Measurements from ENCODE around the gene GAS1.

The GAS1 gene

DNA sequence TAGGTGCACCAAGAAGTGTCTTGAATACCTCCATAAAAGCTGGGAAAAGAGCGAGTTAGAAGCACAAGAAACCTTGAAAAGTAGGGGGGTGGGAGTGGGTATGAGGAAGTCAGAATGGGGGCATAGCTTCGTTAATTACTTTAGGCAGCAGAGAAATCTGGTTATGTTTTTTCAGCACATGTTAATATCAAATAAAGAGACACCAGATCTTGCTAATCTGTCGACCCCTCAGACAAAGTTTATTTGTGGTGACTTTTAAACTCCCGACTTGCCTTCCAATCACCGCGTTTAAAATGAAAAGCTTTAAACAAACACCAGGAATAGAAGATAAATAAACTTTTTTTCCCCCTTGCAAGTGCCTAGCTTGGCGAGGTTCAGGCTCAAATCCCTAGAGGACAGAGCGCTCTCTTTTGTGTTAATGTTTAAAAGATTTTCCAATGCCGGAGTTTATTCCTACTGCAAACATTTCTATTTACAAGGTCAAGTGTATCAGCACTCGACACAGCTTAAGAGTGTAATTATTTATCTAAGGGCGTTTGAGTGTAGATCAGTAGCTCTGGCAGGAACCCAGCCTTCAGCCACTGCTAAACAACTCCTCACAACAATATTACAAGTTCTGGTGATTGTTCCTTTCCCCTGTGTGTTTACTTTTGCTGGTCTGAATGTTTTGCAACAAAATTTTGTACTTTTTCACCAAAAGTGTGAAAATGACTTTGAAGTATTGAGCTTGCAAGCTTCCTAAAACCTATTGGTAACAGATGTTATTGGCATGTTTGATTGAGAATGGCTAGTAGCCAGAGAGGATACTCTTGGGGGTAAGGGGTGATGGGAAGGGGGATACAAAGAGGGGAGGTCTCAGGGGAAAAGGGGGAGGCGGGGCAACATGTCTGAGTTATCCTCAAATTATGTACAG lies 3.8 kb downstream of the GAS1 start:
- peak overlapping the region; percentile 90 for H3K4me3 ChIP-seq (replicated peaks; ENCODE audit: low read depth, low read length)
- DNase-seq (ENCODE audit: low read depth): peak; percentile 78

DNA sequence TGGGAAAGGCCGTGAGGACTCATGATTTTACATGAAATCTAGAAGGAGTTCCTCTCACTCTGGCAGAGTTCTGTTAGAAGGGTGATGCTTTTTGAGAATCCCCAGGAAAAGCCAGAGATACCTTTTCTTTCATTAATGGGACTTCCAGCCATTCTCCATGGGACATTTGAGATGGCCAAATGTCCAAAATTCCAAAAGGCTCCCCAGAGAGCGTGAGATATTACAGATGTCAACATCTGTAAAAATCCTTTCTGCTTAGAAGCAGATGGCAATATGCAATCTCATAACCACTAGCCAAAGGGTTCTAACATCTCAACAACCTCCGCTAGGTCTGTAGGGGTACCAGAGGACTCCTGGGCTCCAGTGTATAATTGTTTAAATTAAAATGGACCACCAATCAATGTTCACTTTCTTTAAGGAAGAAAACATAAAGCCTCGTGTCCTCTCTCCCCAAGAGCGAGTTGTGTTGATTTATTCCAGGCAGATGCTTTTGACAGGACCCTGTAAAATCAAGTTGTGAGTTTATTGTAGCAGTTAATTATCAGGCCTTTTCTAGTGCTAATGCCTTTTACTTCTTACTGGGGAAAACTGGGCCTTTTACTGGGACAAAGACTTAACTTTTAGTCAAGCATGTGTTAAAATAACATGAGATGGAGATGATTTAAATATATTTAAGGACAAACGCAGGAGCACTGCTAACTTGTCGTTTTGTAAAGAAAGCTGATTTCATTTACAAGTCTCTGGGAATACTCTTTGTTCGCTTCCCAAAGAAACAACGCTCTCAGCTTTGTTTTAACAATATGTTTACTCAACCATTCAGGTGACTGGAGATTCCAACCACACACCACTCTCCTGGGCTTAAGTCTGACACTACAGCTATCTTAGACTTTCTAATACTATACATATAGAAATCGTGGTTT lies 4.8 kb downstream of the GAS1 start:
- H3K4me3 ChIP-seq (replicated peaks; ENCODE audit: low read depth, low read length): no peak overlapping the region
- TF ChIP-seq, protein P1, sequence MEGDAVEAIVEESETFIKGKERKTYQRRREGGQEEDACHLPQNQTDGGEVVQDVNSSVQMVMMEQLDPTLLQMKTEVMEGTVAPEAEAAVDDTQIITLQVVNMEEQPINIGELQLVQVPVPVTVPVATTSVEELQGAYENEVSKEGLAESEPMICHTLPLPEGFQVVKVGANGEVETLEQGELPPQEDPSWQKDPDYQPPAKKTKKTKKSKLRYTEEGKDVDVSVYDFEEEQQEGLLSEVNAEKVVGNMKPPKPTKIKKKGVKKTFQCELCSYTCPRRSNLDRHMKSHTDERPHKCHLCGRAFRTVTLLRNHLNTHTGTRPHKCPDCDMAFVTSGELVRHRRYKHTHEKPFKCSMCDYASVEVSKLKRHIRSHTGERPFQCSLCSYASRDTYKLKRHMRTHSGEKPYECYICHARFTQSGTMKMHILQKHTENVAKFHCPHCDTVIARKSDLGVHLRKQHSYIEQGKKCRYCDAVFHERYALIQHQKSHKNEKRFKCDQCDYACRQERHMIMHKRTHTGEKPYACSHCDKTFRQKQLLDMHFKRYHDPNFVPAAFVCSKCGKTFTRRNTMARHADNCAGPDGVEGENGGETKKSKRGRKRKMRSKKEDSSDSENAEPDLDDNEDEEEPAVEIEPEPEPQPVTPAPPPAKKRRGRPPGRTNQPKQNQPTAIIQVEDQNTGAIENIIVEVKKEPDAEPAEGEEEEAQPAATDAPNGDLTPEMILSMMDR (IDR thresholded peaks at IDR 0.05; ENCODE audit: low read length, missing control alignments): no peak
- DNase-seq (ENCODE audit: low read depth): peak; percentile 20

More for the DNA sequence above, 3.8 kb downstream of the GAS1 start:
- TF ChIP-seq, protein P1 (IDR thresholded peaks at IDR 0.05; ENCODE audit: low read length, missing control alignments): no peak

DNA sequence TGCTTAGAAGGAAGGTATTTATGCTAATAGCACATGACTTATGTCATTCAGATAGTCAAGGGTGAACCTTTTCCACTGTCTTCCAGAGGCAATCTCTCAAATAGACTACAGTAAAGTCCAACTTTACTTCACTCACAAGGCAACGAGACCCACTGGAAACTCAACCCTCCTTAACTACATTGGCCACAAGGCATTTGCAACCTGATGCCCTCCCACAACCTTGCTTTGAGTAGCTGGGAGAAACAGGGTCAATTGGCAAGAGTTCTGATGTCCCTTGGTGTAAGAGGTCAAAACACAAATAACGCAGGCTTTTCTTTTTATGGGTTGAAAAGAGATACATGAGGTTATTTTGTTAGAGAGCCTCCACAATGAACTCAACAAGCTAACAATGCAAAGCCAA lies 6.1 kb downstream of the GAS1 start:
- DNase-seq (ENCODE audit: low read depth): no peak
- TF ChIP-seq, protein P1 (IDR thresholded peaks at IDR 0.05; ENCODE audit: low read length, missing control alignments): no peak
- H3K4me3 ChIP-seq (replicated peaks; ENCODE audit: low read depth, low read length): no peak overlapping the region

DNA sequence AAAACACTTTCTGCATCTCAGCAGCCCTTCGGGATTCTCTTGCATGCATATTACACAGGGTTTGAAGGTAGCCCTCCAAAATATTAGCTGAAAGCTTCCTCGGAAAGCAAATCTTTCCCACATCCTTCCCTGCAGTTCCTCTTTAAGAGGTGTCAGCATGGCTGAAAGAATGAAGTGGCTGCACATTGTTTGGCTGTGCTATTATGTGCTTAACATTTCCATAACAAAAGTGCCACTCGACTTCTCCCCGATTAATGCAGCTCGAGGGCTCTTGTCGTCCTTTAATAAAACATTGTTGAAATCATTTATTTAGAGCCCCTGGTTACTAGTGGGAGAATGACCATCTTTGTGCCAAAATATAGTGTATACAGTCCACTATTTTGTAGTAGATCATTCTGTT lies 6.5 kb downstream of the GAS1 start:
- no peak for DNase-seq (ENCODE audit: low read depth)
- H3K4me3 ChIP-seq (replicated peaks; ENCODE audit: low read depth, low read length): no peak overlapping the region
- TF ChIP-seq, protein P1 (IDR thresholded peaks at IDR 0.05; ENCODE audit: low read length, missing control alignments): no peak

DNA sequence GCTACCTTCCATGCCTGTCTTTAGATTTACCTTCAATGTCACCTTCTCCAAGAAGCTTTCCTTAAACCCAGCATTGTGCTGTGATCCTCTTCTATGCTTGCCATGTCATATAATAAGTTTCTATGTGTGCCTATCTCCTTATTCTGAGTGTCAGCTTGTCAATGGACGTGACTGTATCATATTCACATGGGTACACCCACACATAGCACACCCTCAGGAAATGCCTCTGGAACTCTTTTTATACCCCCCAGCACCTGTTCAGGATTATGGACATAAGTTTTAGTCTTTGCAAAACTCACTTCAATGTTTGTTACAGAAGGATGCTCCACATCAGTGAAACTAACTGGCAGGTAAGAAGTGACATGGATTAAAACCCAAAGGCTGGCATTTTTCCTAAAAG lies 7.4 kb downstream of the GAS1 start:
- TF ChIP-seq, protein P1 (IDR thresholded peaks at IDR 0.05; ENCODE audit: low read length, missing control alignments): no peak
- DNase-seq (ENCODE audit: low read depth): no peak
- no peak overlapping the region for H3K4me3 ChIP-seq (replicated peaks; ENCODE audit: low read depth, low read length)

DNA sequence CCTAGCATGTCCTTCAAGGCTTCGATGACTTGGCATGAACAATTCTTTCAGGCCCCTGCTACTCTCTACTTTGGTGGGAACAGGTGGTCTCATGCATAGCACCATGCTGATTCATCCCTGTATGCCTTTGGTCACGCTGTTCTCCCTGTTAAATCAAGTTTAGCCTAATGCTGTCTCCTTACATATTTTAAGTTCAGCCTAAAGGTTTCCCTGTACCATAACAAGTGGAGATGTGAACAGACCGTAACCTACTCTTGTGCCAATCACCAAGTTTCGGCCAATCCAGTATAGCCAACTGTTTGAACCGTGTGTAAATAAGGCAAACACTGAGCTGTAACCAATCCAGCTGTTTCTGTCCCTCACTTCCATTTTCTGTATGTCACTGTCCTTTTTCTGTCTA lies 8.0 kb downstream of the GAS1 start:
- H3K4me3 ChIP-seq (replicated peaks; ENCODE audit: low read depth, low read length): no peak overlapping the region
- no peak for DNase-seq (ENCODE audit: low read depth)
- TF ChIP-seq, protein P1 (IDR thresholded peaks at IDR 0.05; ENCODE audit: low read length, missing control alignments): no peak

Data from fibroblast of pulmonary artery (primary cell).